GM21737 (cell line): Measurements from ENCODE around the gene ZNF423.

Experiments
- ATAC-seq: cut with Tn5 transposase; IDR thresholded peaks from one replicate; pipeline ENCODE4 v1.9.1; 2021; ENCODE audit warnings: mild to moderate bottlenecking, moderate library complexity; ENCODE audit not compliant: unreplicated experiment

The ZNF423 gene

DNA sequence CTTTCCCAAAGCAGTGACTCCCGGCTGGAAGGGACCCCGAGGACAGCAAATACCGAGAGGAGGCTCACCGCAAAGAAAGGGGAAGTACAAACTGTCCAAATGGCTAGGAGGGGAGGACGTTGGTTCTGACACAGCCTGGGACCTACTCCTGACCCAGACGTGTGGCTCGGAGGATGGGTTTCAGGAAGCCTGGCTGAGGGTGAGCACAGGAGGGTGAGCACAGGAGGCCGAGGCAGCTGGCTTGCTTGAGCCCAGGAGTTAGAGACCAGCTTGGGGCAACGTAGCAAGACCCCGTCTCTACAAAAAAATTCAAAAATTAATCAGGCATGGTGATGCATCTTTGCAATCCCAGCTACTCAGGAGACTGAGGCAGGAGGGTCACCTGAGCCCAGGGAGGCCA is 399.1 kb downstream of the ZNF423 start:
- no peak for ATAC-seq

- no peak for ATAC-seq
Observed at GRCh38 chr16:49455991-49456745, 399.7 kb downstream of the ZNF423 start.

DNA sequence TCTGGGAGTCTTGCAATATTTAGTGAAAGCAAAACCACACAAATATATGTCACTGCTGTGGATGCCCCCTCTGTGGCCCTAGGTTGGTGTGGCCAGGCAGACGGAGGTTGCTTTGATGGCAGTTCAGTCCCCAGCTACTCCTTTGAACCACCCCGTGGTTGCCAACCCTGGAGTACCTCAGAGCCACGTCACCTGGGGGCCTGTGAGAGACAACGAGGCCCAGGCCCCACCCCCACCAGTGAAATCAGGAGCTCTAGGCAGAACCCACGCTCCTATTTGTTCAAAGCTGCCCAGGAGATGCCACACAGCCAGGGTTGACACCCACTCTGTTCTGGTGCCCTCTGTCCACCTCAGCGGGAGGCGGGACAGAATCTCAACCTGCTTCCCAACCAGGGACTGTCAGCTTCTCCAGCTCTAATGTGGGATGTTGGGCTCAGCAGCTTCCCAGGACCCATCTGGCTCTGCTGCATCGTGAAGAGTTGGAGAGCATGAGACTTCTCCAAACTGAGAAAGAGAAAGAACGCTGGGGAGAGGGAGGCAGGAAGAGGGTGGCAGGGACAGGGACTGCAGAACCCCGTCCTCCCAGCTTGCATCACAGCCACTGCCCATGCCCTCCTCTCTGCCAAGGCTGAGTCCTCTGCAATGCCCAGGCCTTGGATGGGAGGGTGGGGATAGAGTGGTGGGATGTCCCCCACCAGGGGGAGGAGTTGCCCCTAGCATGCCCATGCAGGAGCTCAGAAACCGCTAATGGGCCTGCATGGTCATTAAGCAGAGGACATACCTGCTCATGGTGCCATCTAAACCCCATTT is 400.5 kb downstream of the ZNF423 start:
- no peak for ATAC-seq

DNA sequence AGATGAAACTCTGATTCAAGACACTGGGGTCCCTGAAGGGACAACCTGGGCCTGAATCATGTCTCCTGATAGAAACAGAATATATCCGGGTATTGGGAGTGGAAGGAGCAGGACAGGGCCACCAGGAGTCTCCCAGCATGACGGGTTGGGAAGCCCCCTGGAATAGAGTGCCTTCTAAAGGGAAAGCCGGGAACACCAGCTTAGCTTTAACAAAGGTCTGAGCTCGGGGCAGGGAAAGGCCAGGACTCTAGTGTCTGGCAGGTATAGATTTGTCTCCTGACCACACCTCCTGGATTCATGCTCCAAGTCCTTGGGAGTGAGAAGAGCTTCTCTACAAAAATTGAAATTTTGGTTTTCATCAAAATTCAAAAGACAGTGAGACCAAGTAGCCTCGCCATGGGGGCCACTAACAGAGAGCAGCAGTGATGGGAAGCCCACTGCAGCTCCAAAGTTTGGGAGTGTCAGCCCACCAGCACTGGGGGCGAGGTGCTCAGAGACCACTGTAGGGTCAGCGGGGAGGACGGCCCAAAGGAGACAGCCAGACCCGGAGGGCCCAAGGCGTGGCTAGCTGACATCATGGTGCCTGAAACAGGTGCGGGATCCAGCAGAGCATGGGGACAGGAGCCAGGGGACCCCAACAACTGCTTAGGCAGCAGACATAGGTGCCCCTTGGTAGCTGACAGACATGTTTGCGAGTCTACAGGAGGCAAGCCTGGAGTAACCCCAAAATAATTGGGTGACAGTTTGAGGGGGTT is 401.3 kb downstream of the ZNF423 start:
- no peak for ATAC-seq

DNA sequence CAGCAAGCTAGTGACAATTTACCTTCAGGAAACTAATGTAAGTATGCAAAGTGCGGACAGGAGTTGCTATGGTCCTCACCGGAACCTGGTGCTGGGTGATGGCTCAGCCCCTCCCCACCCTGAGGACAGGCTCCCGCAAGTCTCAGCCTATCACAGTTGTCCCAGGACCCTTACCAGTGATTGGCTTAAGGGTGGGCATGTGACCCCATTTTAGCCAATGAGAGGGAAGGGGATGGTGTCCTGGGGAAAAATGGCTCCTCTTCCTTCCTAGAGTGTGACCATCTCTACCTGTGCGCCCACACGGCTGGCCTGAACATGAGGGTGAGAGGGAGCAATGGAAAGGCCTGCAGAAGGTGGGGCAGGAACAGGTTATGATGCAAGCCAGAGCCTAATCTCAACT is 401.9 kb downstream of the ZNF423 start:
- no peak for ATAC-seq

DNA sequence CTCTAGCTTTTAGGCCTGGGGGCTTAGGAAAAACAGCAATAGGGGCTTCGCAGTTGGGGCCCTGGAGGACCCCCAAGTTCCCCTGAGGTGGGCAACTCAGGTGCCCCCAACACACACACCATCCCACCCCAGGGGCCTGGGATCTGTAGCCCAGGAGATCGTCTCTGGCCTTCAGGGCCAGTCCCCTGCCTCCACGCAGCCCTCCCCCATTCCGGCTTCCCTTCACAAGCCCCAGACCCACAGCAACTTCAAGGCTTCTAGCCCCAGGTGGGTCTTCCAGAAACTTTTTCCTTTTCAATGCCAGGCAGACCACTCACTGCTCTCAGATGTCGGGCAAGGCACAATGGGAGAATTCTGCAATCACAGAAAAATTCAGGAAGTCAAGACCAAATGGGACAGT is 402.9 kb downstream of the ZNF423 start:
- ATAC-seq = no peak

DNA sequence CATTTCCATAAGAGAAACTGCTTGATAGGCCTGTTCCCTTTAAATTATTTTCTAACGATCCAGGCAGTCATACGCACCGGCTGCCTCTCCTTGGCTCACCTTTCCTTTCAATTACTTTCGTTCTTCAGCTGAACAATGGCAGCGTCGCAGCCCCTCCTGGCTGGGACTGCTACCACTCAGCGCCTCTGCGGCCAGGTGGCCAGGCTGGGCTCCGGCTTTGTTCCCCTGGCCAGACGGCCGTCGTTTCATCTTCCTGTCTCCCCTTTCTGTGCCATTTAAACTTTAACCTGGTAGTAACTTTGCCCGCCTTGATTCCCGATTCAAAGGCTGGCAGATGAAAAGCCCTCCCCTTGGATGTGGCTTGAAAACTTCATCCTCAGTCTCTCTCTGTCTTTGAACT is 403.3 kb downstream of the ZNF423 start:
- no peak for ATAC-seq

DNA sequence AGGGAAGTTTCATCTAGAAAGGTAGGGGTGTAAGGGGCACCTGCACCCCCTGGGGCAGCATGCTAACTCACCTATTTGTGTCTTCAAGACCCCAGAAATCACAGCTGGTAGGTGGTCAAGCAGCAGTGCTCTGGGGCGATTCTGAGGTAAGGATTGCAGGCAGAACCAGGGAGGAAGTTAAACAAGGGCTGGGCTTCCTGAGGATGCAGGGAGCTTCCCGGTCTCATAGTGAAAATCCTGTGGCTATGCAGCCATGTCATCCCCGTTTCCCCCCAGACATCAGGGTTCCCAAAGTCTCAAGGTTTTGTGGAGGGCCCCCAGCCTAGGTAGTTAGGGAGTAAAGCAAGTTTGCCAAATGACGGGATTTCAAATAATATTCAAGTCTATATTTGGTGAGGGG is 403.8 kb downstream of the ZNF423 start:
- no peak for ATAC-seq

GRCh38 chr16:49446805-49447204 is 409.1 kb downstream of the ZNF423 start:
- no peak for ATAC-seq

DNA sequence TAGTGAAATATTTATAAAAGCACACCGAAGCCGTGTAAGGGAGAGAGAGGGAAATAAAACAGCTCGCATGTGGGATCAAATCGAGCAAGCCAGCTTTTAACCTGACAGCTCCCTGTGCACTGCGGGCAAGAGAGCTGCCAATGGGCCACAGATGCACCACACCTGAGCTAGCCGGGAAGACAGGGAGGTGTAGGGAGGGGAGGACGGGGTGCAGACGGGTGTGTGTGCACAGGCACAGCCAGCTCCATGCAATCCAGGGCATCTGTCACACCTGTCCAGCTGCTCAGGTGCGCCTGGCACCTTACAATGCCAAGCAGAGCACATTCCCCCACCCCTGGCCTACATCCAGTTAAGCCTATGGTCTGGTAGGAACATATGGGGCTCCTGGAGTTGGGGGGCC is 412.3 kb downstream of the ZNF423 start:
- no peak for ATAC-seq

GRCh38 chr16:49442805-49443204 is 413.1 kb downstream of the ZNF423 start:
- ATAC-seq = no peak

- peak; percentile 95 for ATAC-seq
Observed at GRCh38 chr16:49441366-49441780, 414.5 kb downstream of the ZNF423 start.

- ATAC-seq = no peak
Observed at GRCh38 chr16:49440156-49441065, 415.5 kb downstream of the ZNF423 start.

DNA sequence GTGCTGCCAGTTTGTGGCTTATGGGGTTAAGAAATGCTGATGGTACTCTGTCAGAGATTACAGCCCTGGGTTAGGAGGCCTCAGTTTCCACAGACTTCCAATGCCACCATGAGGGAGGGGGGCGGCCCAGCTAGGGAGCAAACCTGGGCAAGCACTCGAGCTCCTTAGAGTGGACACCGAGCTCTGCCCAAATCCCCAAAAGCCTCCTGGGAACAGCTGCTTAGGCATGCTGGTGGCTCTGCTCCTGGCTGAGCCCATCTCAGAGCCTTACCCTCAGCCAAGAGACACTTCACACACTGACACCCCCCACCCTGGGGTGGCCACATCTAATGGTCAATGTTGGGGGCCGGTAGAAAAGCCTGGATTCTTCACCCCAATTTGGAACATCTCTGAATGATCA is 416.2 kb downstream of the ZNF423 start:
- no peak for ATAC-seq

DNA sequence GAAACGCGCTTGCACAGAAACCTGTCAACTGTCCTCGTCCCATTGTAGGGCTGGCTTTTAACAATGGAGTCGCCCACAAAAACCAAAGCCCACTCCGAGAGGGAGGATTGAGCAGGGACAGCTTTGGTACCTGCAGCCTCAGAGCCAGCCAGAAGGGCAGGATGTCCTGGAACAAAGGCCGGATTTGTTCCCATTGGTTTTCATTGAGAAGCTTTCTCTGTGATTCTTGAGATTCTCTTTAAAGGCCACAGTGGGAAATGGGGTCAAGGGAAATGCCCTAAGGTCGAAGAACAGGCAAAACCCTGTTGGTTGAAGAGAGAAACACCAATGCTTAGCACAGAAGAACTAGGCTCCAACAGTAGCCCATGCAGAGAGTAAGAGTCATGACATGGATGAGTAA is 416.9 kb downstream of the ZNF423 start:
- ATAC-seq = no peak
